NCI-H2029 treated with DMSO at 0.1 percent for 48 hours (cell line): ENCODE data around the gene CEP85.

Source experiments
- DNase-seq: peaks from one replicate; lab custom pipeline; 2025; lab: John Stamatoyannopoulos, UW

Gene CEP85

DNA sequence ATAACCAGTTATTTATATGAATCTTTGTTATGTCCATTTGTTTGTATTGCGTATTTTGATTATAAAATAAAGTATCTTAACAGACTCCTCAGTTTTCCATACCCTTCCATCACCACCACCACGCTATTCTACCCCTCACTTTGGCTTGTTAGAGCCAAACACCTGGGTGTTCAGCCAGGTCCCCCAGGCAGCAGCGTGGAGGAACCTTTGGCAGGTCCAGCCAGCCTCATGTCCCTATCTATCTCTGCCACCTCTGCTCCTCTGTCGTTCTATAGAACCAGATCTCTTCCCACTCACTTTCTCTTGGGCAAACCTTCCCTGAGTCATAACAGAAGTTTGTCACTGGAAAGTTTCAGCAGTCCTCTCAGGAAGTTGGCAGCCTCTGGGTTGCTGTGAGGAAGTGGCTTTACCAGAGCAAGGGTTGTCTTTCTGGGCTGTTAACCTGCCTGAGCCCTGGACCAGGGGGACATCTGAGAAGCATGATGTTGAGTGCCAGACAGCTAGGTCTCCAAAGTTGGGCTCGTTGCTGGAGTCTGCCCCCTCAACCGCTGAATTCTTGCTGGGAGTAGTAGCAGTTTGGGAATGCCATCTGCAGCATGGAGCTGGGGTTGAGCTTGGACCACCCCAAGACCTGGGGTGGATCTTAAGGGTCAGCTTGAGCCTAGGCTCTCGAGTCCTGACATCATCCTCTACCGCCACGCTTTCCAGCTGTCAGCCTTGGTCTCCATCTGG, 44.9 kb downstream of the CEP85 start:
- no peak for DNase-seq

DNA sequence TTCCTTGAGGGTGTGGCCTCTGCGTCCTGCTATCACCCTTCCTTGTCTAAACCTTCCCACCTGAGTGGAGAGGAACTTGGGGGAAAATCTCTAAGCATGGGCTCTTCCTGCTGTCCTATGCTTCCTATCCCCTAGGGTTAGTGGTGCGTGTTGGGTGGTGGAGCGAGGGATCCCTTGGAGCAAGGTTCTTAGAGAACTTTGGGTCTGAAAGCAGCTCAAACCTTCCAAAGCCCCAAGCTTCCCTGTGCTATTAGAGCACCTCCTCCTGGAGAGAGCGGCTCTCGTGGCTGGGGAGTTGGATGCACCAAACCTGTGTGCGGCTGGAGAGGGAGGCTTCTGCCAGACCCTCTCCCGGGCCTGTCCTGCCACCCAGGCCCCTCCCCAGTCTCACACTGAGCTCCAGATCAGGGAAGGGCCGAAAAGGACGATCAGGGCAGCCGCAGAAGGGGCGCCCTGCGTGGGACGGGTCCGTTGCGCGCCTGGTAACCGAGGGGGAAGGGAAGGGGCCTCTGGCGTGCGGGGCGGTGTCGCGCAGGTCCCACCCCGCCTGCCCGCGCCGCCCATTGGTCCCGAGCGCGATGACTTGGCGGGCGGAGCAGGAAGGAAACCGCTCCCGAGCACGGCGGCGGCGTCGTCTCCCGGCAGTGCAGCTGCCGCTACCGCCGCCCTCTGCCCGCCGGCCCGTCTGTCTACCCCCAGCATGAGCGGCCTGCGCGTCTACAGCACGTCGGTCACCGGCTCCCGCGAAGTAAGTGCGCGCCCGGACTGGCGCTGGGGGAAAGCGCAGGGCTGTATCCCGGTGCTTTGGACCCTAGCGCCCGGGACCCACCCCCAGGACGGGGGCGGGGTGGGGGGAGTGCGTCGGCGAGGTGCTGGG, 45.7 kb downstream of the CEP85 start, which contains the start of gene SH3BGRL3:
SH3BGRL3 (plus strand) TSS at position 631 of the 877 bp plus-strand sequence; CDS start at position 701, 70 bp downstream.
- no peak for DNase-seq

GRCh38 chr1:26280333-26281042, 46.5 kb downstream of the CEP85 start:
- no peak for DNase-seq

DNA sequence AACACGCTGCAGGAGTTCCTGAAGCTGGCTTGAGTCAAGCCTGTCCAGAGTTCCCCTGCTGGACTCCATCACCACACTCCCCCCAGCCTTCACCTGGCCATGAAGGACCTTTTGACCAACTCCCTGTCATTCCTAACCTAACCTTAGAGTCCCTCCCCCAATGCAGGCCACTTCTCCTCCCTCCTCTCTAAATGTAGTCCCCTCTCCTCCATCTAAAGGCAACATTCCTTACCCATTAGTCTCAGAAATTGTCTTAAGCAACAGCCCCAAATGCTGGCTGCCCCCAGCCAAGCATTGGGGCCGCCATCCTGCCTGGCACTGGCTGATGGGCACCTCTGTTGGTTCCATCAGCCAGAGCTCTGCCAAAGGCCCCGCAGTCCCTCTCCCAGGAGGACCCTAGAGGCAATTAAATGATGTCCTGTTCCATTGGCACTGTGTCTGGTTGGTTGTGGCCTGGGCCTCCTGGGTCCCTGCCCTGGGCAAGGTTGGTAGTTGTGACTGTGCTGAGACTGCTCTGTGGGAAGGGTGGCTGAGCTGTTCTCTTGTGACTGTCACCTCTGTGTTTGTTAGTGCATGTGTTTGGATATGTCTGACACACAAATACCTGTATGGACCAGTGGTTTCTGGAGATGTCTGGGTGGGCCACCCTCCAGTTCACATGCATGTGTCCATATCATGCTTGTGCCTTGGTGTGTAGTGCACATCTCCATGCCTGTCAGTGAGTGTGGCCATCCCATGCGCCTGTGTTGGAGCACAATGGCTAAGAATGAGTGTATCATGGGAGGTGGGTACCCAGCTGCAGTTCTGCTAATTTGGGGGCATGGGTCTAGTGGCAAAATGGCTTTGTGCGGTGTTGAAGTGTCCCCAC, 47.3 kb downstream of the CEP85 start:
- DNase-seq: no peak

GRCh38 chr1:26281971-26282370, 48.0 kb downstream of the CEP85 start:
- no peak for DNase-seq

- DNase-seq: no peak
Observed at GRCh38 chr1:26282401-26282918, 48.5 kb downstream of the CEP85 start.

DNA sequence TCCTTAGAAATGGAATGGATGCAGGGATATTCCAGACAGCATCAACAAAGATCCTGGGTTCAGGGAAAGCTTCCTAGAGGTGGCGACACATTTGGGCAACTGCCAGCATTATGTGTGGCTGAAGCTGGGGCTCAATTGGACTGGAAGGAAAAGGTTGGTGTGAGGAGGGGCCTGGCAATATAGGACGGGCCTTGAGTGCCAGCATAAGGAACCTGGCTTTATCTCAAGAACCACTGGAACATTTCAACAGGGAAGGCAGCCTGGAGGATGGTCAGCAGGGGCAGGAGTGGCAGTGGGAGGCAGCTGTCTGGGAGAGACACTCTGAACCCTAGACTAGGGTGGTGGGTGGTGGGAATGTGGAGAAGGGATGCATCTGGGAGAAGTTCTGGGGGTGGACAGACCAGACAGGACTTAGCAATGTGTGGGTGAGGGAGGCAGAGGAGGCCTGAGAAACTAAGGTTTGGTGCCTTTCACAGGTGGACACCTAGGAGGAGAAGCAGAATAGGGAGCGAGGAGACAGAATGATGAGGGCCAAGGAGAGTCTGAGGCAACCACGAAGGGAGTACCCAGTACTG, 49.4 kb downstream of the CEP85 start:
- no peak for DNase-seq

- DNase-seq: no peak
Observed at GRCh38 chr1:26283871-26284596, 50.0 kb downstream of the CEP85 start.

DNA sequence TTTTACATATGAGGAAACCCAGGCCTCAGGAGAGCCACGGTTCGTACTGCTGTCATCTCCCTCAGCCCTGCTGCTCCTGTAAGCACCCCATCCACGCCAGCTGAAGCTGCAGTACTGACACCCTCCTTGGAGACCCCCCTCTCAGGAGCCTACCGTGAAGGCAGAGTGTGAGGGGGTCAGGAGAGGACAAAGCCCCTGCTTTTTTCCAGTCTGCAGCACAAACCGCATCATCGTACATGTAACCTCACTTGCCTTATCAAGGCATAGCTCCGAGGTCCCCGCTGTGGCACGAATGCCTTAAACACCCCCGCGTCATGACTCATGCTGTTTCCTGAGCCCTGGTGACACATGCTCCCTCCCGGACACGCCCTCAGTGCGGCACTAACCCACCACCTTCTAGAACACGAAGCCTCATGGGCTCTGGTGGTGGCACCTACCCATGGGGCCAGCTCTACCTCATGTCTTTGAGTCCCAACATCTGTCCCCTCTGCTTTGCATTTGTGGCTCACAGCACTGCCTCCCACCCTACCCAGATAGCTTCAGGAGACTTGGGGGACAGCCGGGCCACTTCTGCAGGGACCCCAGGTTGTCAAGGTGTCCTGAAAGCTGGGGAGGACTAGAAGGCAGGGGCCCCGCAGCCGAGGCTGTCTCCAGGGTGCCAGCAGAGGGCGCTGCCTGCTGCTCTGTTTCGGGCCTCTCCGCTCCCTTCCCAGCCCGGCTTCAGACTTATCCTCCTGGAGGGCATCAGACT, 50.8 kb downstream of the CEP85 start:
- DNase-seq: no peak

- DNase-seq: no peak
Observed at GRCh38 chr1:26285366-26286063, 51.5 kb downstream of the CEP85 start.

DNA sequence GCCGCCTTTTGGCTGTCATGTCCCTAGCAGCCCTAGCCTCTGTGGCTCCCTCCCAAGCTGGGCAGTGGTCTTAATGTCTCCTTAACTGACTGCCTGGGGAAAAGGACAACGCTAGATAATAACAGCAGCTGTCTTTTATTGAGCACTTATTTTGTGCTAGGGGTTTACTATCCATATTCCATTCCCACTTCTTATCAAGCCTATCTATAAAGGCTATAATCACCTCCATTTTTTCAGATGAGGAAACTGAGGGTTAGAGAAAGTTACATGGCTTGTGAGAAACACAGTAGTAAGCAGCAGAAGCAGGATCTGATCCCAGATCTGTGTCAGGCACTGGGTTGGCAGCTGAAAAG, 52.0 kb downstream of the CEP85 start:
- DNase-seq: no peak

DNA sequence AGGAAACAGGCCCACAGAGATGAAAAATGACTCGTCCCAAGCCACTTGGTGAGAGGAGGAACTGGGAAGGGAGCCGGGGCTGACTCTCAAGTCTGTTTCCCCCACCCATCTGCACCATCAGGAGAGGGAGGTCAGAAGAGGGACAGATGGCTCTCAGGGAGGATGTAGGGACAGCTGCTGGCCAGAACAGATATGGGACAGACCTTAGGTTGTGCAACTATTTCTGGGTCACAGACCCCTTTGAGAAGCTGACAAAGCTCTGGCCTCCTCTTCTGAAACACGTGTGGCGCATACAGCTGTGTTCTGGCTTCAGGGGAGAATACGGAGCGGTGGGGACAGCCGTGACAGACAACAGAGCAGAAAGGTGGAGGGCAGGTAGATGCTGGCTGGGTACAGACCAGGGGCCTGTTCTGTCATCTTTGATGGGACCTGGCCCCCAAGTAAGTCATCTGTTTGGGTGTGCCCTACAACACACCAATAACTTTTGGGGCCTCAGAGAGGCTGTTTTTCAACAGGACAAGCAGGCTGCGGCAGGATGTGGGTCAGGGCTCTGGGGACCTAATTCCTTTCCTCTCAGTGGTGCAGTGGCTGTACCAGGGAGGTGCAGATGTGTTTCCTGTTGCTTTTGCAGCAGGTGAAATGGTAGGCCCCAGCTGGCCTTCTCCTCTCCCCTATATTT, 53.2 kb downstream of the CEP85 start:
- no peak for DNase-seq

DNA sequence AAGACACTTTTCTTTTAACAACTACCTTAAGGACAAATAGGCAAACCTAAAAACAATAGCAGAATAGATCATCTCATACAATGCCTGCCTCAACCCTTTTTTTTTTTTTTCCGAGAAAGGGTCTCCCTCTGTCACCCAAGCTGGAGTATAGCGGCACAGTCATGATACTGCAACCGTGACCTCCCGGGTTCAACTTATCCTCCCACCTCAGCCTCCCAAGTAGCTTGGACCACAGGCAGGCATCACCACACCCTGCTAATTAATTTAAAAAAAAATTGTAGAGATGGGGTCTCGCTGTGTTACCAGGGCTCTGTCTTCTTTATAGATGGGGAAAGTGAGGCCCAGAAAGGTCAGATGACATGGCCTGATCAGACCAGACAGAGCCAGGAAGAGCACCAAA, 53.8 kb downstream of the CEP85 start:
- DNase-seq: no peak

GRCh38 chr1:26288311-26288941, 54.4 kb downstream of the CEP85 start:
- DNase-seq: no peak

DNA sequence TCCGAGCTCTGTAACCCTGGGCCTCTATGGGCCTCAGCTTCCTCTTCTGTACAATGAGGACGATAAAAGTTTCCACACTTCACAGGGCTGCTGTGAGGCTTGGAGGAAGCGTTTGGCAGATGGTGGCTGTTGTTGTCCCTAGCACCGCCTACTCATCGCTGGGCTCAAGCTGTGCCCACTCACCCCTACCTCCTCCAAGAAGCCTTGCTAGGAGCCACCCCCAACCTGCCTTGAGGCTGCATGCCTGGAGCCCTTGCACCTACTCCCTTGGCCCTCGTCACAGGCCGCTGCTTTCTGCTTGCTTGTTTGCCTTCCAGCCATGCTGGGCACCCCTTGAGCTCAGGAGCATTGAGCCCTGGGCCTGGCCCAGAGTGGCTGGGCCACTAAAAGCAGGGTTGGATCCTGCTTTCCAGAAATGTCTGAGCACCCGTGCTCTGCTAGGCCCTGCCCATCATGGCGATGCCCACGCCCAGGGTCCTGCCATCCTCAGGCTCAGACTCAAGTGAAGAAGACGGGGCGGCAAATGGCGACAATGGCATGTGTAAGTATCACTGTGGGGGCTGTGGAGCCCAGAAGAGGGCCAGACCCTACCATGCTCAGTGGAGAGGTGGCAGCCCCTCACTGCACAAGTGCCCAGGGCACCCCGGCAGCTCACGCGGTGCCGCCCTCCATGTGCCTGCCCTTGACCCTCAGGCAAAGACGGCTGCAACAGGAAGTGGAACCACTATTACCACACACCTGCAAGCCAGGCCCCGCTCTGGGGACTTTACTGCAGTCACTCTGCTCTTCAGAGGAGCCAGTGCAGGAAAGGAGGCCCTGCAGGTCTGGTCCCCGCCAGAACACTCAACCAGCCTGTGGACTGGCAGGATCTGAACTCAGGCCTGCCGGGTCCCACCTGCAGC, 55.4 kb downstream of the CEP85 start:
- no peak for DNase-seq

- DNase-seq: no peak
Observed at GRCh38 chr1:26290122-26290881, 56.3 kb downstream of the CEP85 start.
